GM18951 (cell line): ENCODE data around the gene TMEM89.

Source experiments
- POLR2A ChIP-seq: IDR thresholded peaks from 4 replicates; pipeline ENCODE4 v1.6.1; 2011; ENCODE audit warnings: mild to moderate bottlenecking; ENCODE audit not compliant: insufficient read length, insufficient read depth; ENCODE audit errors: extremely low read depth
- in situ Hi-C: fragments of 300-500 bp; cut with MboI; formaldehyde crosslinking; loops from one replicate; pipeline ENCODE4 v1.12.0; 2022; ENCODE audit warnings: low sequenced_read_pairs, mixed read lengths, inconsistent platforms; ENCODE audit not compliant: unreplicated experiment

Gene TMEM89

GRCh38 chr3:48634661-48635221, 13.2 kb upstream of the TMEM89 start:
- in situ Hi-C loops, result no loop called here

GRCh38 chr3:48633743-48634142, 12.2 kb upstream of the TMEM89 start:
- in situ Hi-C loops, result no loop called here
- TF ChIP-seq POLR2A, result no peak

More at GRCh38 chr3:48634661-48635221, 13.2 kb upstream of the TMEM89 start:
- no peak for TF ChIP-seq POLR2A

GRCh38 chr3:48633256-48633655, 11.7 kb upstream of the TMEM89 start:
- in situ Hi-C loops, result no loop called here
- no peak for TF ChIP-seq POLR2A

- TF ChIP-seq POLR2A, result no peak
- in situ Hi-C loops, result no loop called here
Measured at GRCh38 chr3:48631516-48632448, 10.2 kb upstream of the TMEM89 start.

GRCh38 chr3:48630833-48631232, 9.3 kb upstream of the TMEM89 start:
- in situ Hi-C loops, result no loop called here
- TF ChIP-seq POLR2A, result no peak

GRCh38 chr3:48630407-48630806, 8.8 kb upstream of the TMEM89 start:
- no peak for TF ChIP-seq POLR2A
- in situ Hi-C loops, result no loop called here

- in situ Hi-C loops, result no loop called here
- TF ChIP-seq POLR2A, result no peak
Measured at GRCh38 chr3:48629894-48630293, 8.3 kb upstream of the TMEM89 start.

- in situ Hi-C loops, result no loop called here
Measured at GRCh38 chr3:48628277-48629017, 6.9 kb upstream of the TMEM89 start.

GRCh38 chr3:48625600-48625999, 4.0 kb upstream of the TMEM89 start:
- in situ Hi-C loops, result no loop called here
- no peak for TF ChIP-seq POLR2A

More at GRCh38 chr3:48628277-48629017, 6.9 kb upstream of the TMEM89 start:
- TF ChIP-seq POLR2A, result no peak

- TF ChIP-seq POLR2A, result no peak
- in situ Hi-C loops, result no loop called here
Measured at GRCh38 chr3:48624767-48625166, 3.2 kb upstream of the TMEM89 start.

GRCh38 chr3:48623851-48624547, 2.4 kb upstream of the TMEM89 start:
- TF ChIP-seq POLR2A, result no peak
- in situ Hi-C loops, result no loop called here

- TF ChIP-seq POLR2A, result no peak
- in situ Hi-C loops, result no loop called here
Measured at GRCh38 chr3:48619541-48620524, 1.7 kb downstream of the TMEM89 start.
